Measurements from ENCODE around the gene CYP24A1. TPM values are rescaled to one million over a fixed set of nuclear protein-coding genes. Genes with fewer than 3 reads are reported as not detected.

Gene CYP24A1
- total RNA-seq, 1 donor: not detected

GRCh38 chr20:54162378-54163009 is 11.3 kb downstream of the CYP24A1 start:
- Histone ChIP-seq H3K4me3 (ENCODE audit: insufficient read depth, low read length) (no peak overlapping the region), H3K36me3 (ENCODE audit: insufficient read depth, low read length) (no peaks in the 10 kb centered on the region), H3K9me3 (ENCODE audit: low read depth, low read length) (no peaks in the 10 kb centered on the region), H3K4me1 (ENCODE audit: insufficient read depth, low read length) (no peaks in the 10 kb centered on the region), H3K4me2 (ENCODE audit: insufficient read depth, low read length) (no peak overlapping the region), H4K20me1 (ENCODE audit: insufficient read depth, low read length) (no peaks in the 10 kb centered on the region), H3K27ac (ENCODE audit: low read depth, low read length) (no peak overlapping the region), H3K79me2 (ENCODE audit: insufficient read depth, low read length) (no peaks in the 10 kb centered on the region), H2AFZ (ENCODE audit: low read length) (no peak overlapping the region), H3K27me3 (ENCODE audit: insufficient read depth, low read length) (peaks cover 49% of the 10 kb centered on the region)
- no peak for TF ChIP-seq CTCF (IDR thresholded peaks at IDR 0.05; ENCODE audit: extremely low read depth, low read depth, low read length)
- no peak for DNase-seq (ENCODE audit: insufficient read length, low spot score, missing footprints)

GRCh38 chr20:54161821-54162149 is 12.0 kb downstream of the CYP24A1 start:
- Histone ChIP-seq H3K36me3 (ENCODE audit: insufficient read depth, low read length) (no peaks in the 10 kb centered on the region), H3K4me2 (ENCODE audit: insufficient read depth, low read length) (no peak overlapping the region), H4K20me1 (ENCODE audit: insufficient read depth, low read length) (no peaks in the 10 kb centered on the region), H3K27ac (ENCODE audit: low read depth, low read length) (no peak overlapping the region), H2AFZ (ENCODE audit: low read length) (no peak overlapping the region), H3K27me3 (ENCODE audit: insufficient read depth, low read length) (peaks cover 47% of the 10 kb centered on the region), H3K4me1 (ENCODE audit: insufficient read depth, low read length) (no peaks in the 10 kb centered on the region), H3K4me3 (ENCODE audit: insufficient read depth, low read length) (no peak overlapping the region), H3K9me3 (ENCODE audit: low read depth, low read length) (no peaks in the 10 kb centered on the region), H3K79me2 (ENCODE audit: insufficient read depth, low read length) (no peaks in the 10 kb centered on the region)
- TF ChIP-seq CTCF (IDR thresholded peaks at IDR 0.05; ENCODE audit: extremely low read depth, low read depth, low read length): no peak
- DNase-seq (ENCODE audit: insufficient read length, low spot score, missing footprints): no peak

- Histone ChIP-seq H3K36me3 (ENCODE audit: insufficient read depth, low read length) (no peaks in the 10 kb centered on the region), H4K20me1 (ENCODE audit: insufficient read depth, low read length) (no peaks in the 10 kb centered on the region), H3K4me1 (ENCODE audit: insufficient read depth, low read length) (no peaks in the 10 kb centered on the region), H3K9me3 (ENCODE audit: low read depth, low read length) (no peaks in the 10 kb centered on the region), H3K27me3 (ENCODE audit: insufficient read depth, low read length) (peaks cover 46% of the 10 kb centered on the region), H3K27ac (ENCODE audit: low read depth, low read length) (no peak overlapping the region), H3K4me2 (ENCODE audit: insufficient read depth, low read length) (no peak overlapping the region), H3K79me2 (ENCODE audit: insufficient read depth, low read length) (no peaks in the 10 kb centered on the region), H2AFZ (ENCODE audit: low read length) (no peak overlapping the region), H3K4me3 (ENCODE audit: insufficient read depth, low read length) (no peak overlapping the region)
- no peak for TF ChIP-seq CTCF (IDR thresholded peaks at IDR 0.05; ENCODE audit: extremely low read depth, low read depth, low read length)
- no peak for DNase-seq (ENCODE audit: insufficient read length, low spot score, missing footprints)
Measured at GRCh38 chr20:54161008-54161820, 12.6 kb downstream of the CYP24A1 start.
